NCI-H82 treated with DMSO at 0.1 percent for 48 hours (cell line): ENCODE measurements around the gene TTBK2.

Source experiments
- DNase-seq: peaks from one replicate; lab custom pipeline; 2025; ENCODE audit not compliant: unreplicated experiment; lab: John Stamatoyannopoulos, UW

TTBK2 gene

GRCh38 chr15:42696626-42697025 lies 224.0 kb downstream of the TTBK2 start:
- DNase-seq, result no peak

- no peak for DNase-seq
Measured at GRCh38 chr15:42695527-42696071, 225.0 kb downstream of the TTBK2 start.

GRCh38 chr15:42694398-42694797 lies 226.2 kb downstream of the TTBK2 start:
- DNase-seq, result no peak

GRCh38 chr15:42693942-42694341 lies 226.6 kb downstream of the TTBK2 start:
- no peak for DNase-seq

- DNase-seq, result no peak
Measured at GRCh38 chr15:42693496-42693895, 227.1 kb downstream of the TTBK2 start.

- no peak for DNase-seq
Measured at GRCh38 chr15:42692997-42693396, 227.6 kb downstream of the TTBK2 start.

GRCh38 chr15:42692536-42692935 lies 228.0 kb downstream of the TTBK2 start:
- DNase-seq, result no peak

- no peak for DNase-seq
Measured at GRCh38 chr15:42691770-42692169, 228.8 kb downstream of the TTBK2 start.

- no peak for DNase-seq
Measured at GRCh38 chr15:42691308-42691707, 229.3 kb downstream of the TTBK2 start.
